Loucy (cell line): ENCODE data around the gene KAT6B.

Experiments
- H2AFZ ChIP-seq: fragments of 200-600 bp; sonication (generic); 2 replicates; pipeline ENCODE4 v1.6.0; 2016; ENCODE audit warnings: antibody characterized with exemption, mild to moderate bottlenecking, low read length, moderate library complexity
- H3F3A ChIP-seq: fragments of 200-600 bp; 2 replicates; pipeline ENCODE4 v1.6.0; 2016; ENCODE audit warnings: antibody characterized with exemption, low read depth, mild to moderate bottlenecking
- H3K27me3 ChIP-seq: fragments of 200-600 bp; sonication (generic); 2 replicates; pipeline ENCODE4 v1.6.1; 2014; ENCODE audit warnings: low read length, mild to moderate bottlenecking; ENCODE audit not compliant: insufficient read depth, poor library complexity, severe bottlenecking
- H3K36me3 ChIP-seq: fragments of 200-600 bp; sonication (generic); 2 replicates; pipeline ENCODE4 v1.6.1; 2016; ENCODE audit warnings: low read length; ENCODE audit not compliant: insufficient read depth
- H3K4me1 ChIP-seq: fragments of 200-600 bp; sonication (generic); 2 replicates; pipeline ENCODE4 v1.5.1; 2014; ENCODE audit warnings: low read length, mild to moderate bottlenecking; ENCODE audit not compliant: insufficient read depth, poor library complexity, severe bottlenecking
- H3K4me2 ChIP-seq: fragments of 200-600 bp; sonication (generic); 2 replicates; pipeline ENCODE4 v1.6.0; 2014; ENCODE audit warnings: antibody characterized with exemption, low read length, low read depth, mild to moderate bottlenecking; ENCODE audit not compliant: poor library complexity, severe bottlenecking
- H3K4me3 ChIP-seq: fragments of 200-600 bp; sonication (generic); 2 replicates; pipeline ENCODE4 v1.5.1; 2014; ENCODE audit warnings: low read length, mild to moderate bottlenecking, mixed read lengths; ENCODE audit not compliant: poor library complexity, severe bottlenecking
- H3K79me2 ChIP-seq: fragments of 200-600 bp; sonication (generic); 2 replicates; pipeline ENCODE4 v1.6.1; 2014; ENCODE audit warnings: low read length; ENCODE audit not compliant: insufficient read depth
- H3K9ac ChIP-seq: fragments of 200-600 bp; sonication (generic); 2 replicates; pipeline ENCODE4 v1.6.0; 2014; ENCODE audit warnings: mild to moderate bottlenecking, low read depth, low read length, moderate library complexity; ENCODE audit not compliant: poor library complexity, severe bottlenecking
- H3K9me2 ChIP-seq: fragments of 200-600 bp; sonication (generic); replicated peaks from 2 replicates; pipeline ENCODE4 v1.6.1; 2016; ENCODE audit warnings: low read depth, low read length, mixed read lengths
- H3K9me3 ChIP-seq: fragments of 200-600 bp; sonication (generic); 2 replicates; pipeline ENCODE4 v1.6.1; 2014; ENCODE audit warnings: mild to moderate bottlenecking, antibody characterized with exemption, low read length, low read depth; ENCODE audit not compliant: insufficient read depth
- H4K20me1 ChIP-seq: fragments of 200-600 bp; sonication (generic); 2 replicates; pipeline ENCODE4 v1.6.0; 2014; ENCODE audit warnings: antibody characterized with exemption, low read length, mild to moderate bottlenecking; ENCODE audit not compliant: insufficient read depth, poor library complexity, severe bottlenecking
- CTCF ChIP-seq: fragments of 200-600 bp; sonication (generic); conservative IDR thresholded peaks from 2 replicates; pipeline ENCODE4 v1.5.1; 2014; ENCODE audit warnings: mild to moderate bottlenecking, antibody characterized with exemption, low read length
- EZH2phosphoT487 ChIP-seq: fragments of 200-600 bp; IDR thresholded peaks from 2 replicates; pipeline ENCODE4 v1.6.1; 2018; ENCODE audit warnings: antibody characterized with exemption, mild to moderate bottlenecking, moderate library complexity, borderline replicate concordance

KAT6B gene

GRCh38 chr10:74929197-74929596 is 102.8 kb downstream of the KAT6B start:
- Histone ChIP-seq H3K9ac (no peak overlapping the region), H3K27me3 (no peaks in the 10 kb centered on the region), H4K20me1 (peaks cover 16% of the 10 kb centered on the region), H3K4me3 (no peak overlapping the region), H3K4me2 (no peak overlapping the region), H3F3A (no peaks in the 10 kb centered on the region), H3K36me3 (no peaks in the 10 kb centered on the region), H3K9me3 (no peaks in the 10 kb centered on the region), H3K79me2 (peaks cover 100% of the 10 kb centered on the region), H3K4me1 (peaks cover 36% of the 10 kb centered on the region), H3K9me2 (no peaks in the 10 kb centered on the region), H2AFZ (no peak overlapping the region)
- TF ChIP-seq CTCF (no peak), EZH2phosphoT487 (no peak)

GRCh38 chr10:74930965-74931364 is 104.6 kb downstream of the KAT6B start:
- Histone ChIP-seq H2AFZ (no peak overlapping the region), H3K36me3 (no peaks in the 10 kb centered on the region), H3K27me3 (no peaks in the 10 kb centered on the region), H3K9me3 (no peaks in the 10 kb centered on the region), H3K9me2 (no peaks in the 10 kb centered on the region), H3K4me2 (no peak overlapping the region), H3K4me1 (peaks cover 24% of the 10 kb centered on the region), H3F3A (no peaks in the 10 kb centered on the region), H3K9ac (no peak overlapping the region), H3K4me3 (no peak overlapping the region), H4K20me1 (peaks cover 19% of the 10 kb centered on the region), H3K79me2 (peaks cover 100% of the 10 kb centered on the region)
- TF ChIP-seq CTCF (no peak), EZH2phosphoT487 (no peak)

GRCh38 chr10:74932648-74933047 is 106.2 kb downstream of the KAT6B start:
- no peaks in the 10 kb centered on the region for H3K9me3 ChIP-seq
- no peak overlapping the region for H3K4me2 ChIP-seq
- peaks cover 16% of the 10 kb centered on the region for H4K20me1 ChIP-seq
- peaks cover 99% of the 10 kb centered on the region for H3K79me2 ChIP-seq
- TF ChIP-seq EZH2phosphoT487 (no peak), CTCF (no peak)
- H3K4me3 ChIP-seq, result no peak overlapping the region
- no peak overlapping the region for H2AFZ ChIP-seq
- H3K4me1 ChIP-seq, result peaks cover 14% of the 10 kb centered on the region
- H3K9me2 ChIP-seq, result no peaks in the 10 kb centered on the region
- no peaks in the 10 kb centered on the region for H3K27me3 ChIP-seq
- H3K36me3 ChIP-seq, result no peaks in the 10 kb centered on the region
- no peaks in the 10 kb centered on the region for H3F3A ChIP-seq
- H3K9ac ChIP-seq, result no peak overlapping the region
